ENCODE results near the gene GCSAM.

GCSAM gene, protein sequence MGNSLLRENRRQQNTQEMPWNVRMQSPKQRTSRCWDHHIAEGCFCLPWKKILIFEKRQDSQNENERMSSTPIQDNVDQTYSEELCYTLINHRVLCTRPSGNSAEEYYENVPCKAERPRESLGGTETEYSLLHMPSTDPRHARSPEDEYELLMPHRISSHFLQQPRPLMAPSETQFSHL

DNA sequence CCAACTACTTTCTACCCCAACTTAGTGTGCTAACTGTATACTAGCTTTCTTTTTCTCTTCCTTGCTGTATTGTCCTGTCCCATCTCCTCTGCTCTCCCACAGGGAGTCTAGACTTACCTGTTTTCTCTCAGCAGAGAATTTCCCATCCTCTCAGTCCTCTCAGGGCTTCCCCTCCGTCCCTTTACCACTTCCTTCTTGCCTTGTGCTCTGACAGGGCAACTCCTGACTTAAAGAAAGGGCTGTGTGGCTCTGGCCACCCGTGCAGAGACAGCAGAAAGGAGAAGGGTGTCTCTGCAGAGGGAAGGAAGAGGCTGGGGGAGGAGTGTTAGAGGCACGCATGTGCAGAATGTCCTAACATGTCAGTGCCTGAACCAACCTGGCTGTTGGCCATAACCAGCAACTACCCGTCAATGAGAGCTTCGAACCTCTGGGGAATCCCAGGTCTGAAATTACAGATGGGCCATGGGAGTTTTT is at the start of gene GCSAM:
TSS of gene GCSAM (minus strand) at position 274 of the 474 bp plus-strand sequence. CDS start at position 146, 128 bp downstream.
- no peak for DNase-seq (ENCODE audit: low spot score)

GRCh38 chr3:112175646-112176045 is 42.6 kb upstream of the GCSAM start:
- no peak for DNase-seq (ENCODE audit: low spot score)

DNA sequence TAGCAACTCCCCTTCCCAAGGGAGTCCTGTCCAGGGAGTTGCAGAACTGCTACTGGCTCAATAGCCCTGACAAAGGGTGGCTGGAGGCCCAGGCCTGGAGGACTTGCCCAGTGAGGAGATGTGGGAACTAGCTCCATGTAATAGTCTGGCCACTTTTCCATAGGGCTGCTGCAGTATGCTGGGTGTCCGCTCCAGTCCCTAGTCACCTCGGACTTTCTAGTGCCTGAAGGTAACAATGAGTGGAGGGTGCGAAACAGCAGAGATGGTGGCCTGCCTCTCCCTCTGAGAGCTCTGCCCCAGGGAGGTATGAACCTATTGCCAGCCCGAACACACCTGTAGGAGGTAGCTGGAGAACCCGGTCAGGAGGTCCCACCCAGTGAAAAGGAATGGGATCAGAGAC is 42.0 kb upstream of the GCSAM start:
- no peak for DNase-seq (ENCODE audit: low spot score)

DNA sequence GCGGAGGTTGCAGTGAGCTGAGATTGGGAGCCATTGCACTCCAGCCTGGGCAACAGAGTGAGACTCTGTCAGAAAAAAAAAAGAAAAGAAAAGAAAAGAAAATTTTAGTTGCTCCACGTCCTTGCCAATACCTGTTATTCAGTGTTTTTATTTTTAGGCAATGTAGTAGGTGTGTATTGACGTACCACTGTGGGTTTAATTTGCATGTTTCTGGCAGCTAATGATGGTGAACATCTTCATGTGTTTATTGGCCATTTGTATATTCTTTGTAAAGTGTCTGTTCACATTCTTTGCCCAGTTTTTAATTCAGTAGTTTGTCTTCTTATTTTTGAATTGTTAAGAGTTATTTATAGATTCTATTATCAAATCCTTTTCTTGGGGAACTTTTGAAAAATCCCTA is 38.1 kb upstream of the GCSAM start:
- DNase-seq (ENCODE audit: low spot score), result no peak

DNA sequence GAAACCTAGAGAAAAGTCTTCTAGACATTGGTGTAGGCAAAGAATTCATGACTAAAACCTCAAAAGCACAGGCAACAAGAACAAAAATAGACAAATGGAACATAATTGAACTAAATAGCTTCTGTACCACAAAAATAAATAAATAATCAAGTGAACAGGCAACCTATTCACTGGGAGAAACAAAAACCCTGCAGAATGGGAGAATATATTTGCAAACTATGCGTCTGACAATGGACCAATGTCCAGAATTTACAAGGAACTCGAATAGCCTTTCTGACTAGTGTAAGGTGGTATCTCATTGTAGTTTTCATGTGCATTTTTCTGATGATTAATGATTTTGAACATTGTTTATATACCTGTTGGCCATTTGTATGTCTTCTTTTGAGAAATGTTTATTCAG is 37.0 kb upstream of the GCSAM start:
- no peak for DNase-seq (ENCODE audit: low spot score)

DNA sequence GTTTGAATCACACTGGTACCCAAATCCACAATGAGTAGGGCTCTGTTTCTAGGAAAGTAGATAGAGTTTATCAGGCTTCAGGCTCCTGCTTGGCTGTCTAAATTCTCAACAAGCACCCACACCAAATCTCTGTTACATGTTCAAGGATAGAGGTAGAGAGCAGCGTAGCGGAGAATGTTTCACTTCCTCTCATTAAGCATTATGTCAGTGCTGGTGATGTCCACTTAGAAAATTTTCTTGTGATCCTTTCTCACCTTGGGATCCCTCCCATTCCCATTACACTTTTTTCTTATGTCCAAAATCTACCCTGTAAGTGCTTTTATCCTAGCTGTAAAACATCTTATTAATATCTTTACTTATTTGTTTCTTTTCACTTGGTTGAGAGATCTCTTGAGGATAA is 34.7 kb upstream of the GCSAM start:
- DNase-seq (ENCODE audit: low spot score), result no peak

DNA sequence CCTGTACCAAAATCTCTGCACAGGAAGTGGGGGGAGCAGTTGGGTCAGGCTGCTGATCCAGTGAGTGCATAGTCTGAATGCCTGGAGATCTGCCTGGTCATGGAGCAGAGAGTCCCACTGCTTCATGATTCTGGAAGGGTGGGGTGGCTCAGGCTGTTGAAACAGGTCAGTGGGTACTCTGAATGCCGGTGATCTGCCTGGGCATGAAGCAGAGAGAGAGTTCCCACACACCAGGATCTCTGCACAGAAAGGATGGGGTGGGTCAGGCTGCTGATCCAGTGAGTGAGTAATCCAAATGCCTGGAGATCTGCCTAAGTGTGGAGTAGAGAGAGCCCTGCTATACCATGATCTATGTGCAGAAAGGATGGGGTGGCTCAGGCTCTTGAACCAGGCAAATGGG is 16.1 kb upstream of the GCSAM start:
- DNase-seq (ENCODE audit: low spot score), result peak; percentile 37

DNA sequence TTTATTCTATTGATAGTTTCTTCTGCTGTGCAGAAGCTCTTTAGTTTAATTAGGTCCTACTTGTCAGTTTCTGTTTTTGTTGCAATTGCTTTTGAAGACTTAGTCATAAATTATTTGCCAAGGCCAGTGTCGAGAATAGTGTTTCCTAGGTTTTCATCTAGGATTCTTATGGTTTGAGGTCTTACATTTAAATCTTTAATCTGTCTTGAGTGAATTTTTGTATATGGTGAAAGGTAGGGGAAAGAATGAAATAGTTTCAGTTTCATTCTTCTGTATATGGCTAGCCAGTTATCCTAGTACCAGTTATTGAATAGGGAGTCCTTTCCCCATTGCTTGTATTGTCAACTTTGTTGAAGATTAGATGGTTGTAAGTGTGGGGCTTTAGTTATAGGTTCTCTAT is 10.6 kb upstream of the GCSAM start:
- no peak for DNase-seq (ENCODE audit: low spot score)

GRCh38 chr3:112143251-112143650 is 10.2 kb upstream of the GCSAM start:
- DNase-seq (ENCODE audit: low spot score), result peak; percentile 38

- DNase-seq (ENCODE audit: low spot score), result peak; percentile 50
These were observed 8.2 kb upstream of the GCSAM start for GRCh38 chr3:112141293-112141692.

DNA sequence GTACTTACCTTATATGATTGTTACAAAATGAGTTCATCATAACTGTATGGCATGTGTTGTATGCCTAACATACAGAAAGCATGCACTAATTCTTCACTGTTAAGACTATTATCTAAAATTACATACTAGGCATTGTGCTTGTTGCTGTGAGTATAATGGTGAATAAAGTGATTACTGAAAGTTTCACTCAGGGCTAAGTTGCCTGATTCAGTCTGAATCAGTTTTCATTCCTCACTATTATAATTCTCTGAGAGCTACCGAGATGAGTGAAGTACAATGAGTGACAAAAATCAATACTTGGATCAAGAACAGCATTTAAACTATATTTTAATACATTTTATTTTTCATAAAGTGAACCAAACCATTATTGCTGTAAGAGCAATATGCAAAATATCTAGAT is 7.5 kb upstream of the GCSAM start:
- DNase-seq (ENCODE audit: low spot score), result no peak

GRCh38 chr3:112138219-112138969 is 5.3 kb upstream of the GCSAM start:
- DNase-seq (ENCODE audit: low spot score), result no peak

DNA sequence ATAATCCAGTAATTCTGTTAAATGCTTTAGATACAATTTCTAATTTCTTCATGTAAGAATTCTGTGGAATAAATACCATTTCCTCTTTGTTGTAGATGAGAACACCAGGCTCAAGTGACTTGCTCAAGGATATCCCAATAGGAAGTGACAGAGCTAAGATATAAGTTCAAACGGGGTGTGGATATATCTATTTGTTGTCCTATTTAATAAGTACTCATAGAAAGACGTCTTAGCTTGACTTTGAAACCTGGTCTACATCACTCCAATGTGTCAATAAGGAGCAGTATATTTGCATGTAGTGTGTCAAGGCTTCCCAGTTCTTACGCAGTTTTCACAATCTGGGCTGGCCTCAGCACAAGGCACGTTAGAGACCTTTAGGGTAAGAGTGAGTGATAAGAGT is 4.7 kb upstream of the GCSAM start:
- no peak for DNase-seq (ENCODE audit: low spot score)

DNA sequence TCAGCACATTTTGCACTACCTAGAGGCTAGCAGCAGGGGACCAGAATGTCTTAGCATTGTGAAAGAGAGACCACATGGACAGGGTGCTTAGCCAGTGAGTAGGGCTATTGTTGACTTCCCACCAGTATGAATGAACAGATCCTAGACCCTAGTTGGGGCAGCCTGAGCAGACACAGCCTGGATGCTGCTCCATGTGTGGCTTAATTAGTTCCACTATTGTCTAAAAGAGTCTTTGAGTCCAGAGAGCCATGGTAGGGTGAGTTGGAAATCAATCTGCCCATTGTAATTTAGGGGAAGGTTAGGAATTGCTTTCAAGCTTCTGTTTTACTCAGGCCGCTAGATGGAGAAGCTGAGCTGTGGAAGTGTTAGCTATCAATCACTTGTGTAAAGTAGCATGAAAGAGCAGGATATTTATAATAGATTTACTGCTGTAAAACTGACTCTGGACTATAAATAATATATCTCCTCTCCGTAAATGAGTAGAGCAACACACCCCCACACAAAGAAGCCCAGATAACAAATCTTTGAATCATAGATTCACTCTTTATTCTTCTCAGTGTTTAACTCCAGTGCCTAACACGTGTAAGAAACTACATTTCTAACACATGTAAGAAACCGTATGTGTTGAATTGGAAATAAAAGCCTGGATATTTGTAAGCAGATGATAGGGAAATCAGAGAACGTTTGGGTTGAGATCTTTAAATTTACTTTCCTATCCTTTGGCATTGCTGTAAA is 4.1 kb upstream of the GCSAM start:
- DNase-seq (ENCODE audit: low spot score), result peak; percentile 53

- DNase-seq (ENCODE audit: low spot score), result no peak
These were observed 3.0 kb upstream of the GCSAM start for GRCh38 chr3:112136046-112136445.

GRCh38 chr3:112134335-112135124 is 1.5 kb upstream of the GCSAM start:
- no peak for DNase-seq (ENCODE audit: low spot score)

- DNase-seq (ENCODE audit: low spot score), result no peak
These were observed 732 bp upstream of the GCSAM start for GRCh38 chr3:112133626-112134334.

- no peak for DNase-seq (ENCODE audit: low spot score)
These were observed 494 bp downstream of the GCSAM start for GRCh38 chr3:112132554-112132953.

DNA sequence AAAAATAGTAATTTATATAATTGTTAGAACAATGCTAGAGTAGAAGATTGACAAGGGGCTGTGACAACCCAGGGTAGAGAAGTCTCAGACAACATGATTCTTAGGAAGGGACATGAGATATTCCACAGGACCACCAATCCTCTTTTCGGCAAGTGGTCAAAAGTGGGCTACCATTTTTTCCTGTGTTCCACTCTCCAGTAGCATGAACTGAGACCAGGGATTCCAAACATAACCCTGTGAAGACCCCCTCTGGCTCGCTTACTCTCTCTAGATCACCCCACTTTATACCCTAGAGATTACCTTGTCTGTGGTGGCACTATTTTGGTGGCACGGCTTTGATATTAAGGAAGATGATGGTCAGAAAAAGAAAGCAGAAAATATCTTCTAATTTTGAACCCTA is 960 bp downstream of the GCSAM start:
- DNase-seq (ENCODE audit: low spot score), result no peak

GRCh38 chr3:112131111-112131510 is 1.9 kb downstream of the GCSAM start:
- DNase-seq (ENCODE audit: low spot score), result no peak

GRCh38 chr3:112130638-112130993 is 2.4 kb downstream of the GCSAM start:
- no peak for DNase-seq (ENCODE audit: low spot score)

All from kidney tubule cell (primary cell).